Smooth muscle cell of the brain vasculature (primary cell): ENCODE results near the gene CDH5.

ENCODE experiments used
- DNase-seq: peaks from one replicate; pipeline ENCODE4 v3.0.0-alpha.2; 2012; ENCODE audit warnings: low read depth, low spot score

Gene CDH5

DNA sequence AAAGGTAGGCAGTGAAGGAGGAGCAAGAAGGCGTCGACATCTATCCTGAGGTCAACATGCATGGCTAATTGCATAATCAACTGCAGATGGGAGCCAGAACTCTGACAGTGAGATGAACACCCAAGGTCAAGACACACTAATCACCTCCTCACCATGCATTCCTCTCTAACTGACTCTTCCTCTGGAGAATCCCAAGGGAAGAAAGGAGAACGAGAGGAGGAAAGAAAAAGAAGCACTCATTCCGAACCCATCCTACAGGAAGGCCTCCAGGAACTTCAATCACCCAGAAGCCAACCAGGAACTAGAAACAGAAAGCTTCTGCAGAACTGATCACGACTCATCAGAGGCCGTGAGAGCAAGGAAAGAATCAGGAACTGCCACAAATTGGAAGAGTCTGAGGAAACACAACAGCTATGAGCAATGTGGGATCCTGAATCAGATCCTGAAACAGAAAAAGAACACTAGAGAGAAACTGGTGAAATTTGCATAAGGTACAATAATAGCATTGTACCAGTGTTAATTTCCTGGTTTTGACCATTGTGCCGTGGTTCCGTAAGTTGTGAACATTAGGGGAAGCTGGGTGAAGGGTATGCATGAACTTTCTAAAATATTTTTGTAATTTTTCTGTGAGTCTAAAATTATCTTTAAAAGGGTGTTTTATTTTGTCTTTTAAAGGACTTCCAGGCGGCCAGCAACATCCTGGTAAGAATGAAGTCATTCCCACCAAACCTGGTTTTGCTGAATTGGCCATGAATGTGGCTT, 50.6 kb downstream of the CDH5 start:
- DNase-seq: no peak

DNA sequence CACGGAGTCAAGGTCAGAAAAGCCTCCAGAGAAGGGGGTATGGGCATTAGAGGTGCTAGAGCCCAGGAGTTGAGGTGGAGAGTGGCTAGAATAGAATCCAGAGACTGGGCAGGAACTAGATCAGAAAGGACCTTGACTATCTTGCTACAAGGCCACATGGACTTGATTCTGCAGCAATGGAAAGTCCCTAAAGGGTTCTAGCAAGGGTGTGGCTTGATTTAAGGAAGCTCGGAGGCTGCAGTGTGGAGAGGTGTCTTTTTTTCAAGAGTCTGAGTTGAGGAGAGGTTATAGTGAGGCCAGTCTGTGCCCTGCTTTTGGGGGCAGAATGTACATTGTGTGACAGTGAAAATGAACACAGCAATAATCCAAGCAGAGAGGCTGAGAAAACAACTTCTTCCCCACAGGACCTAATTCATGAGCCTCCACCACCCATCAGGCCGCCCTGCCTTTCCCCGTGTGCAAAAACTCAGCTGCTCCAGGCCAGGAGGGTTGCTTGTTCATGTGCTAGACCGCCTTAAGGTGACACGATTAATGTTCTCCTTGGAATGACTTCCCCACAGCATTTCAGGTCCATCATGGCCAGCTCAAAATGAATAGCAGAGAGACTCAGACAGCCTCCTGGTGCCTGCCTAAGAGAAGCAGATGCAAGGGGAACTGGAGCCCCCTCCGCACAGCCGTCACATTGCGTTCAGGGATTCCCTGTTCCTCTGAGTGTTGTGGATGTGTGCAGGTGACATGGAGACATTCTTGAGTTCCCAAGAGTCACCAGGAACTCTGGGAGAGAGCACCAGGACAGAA, 51.9 kb downstream of the CDH5 start:
- DNase-seq: no peak

- no peak for DNase-seq
These were observed 53.0 kb downstream of the CDH5 start for GRCh38 chr16:66419527-66419926.

- DNase-seq: no peak
These were observed 53.9 kb downstream of the CDH5 start for GRCh38 chr16:66420396-66420795.

- DNase-seq: no peak
These were observed 55.4 kb downstream of the CDH5 start for GRCh38 chr16:66421891-66422290.

- DNase-seq: no peak
These were observed 55.9 kb downstream of the CDH5 start for GRCh38 chr16:66422366-66422765.

DNA sequence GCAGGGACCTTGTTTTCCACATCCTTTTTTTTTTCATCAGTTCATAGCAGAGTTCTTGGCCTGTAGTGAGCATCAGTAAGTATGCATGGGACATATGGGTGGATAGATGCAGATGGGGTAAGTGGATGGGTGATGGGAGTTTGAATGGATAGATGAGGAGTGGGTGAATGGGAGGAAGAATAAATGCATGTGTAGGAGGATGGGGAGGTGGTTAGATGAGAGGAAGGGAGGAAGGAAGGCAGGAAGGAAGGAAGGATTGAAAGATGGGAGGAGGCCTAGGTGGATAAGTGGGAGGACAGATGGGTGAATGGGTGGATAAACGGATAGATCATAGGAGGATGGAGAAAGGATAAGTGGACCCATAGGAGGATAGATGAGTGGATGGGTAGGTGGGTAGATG, 56.7 kb downstream of the CDH5 start:
- no peak for DNase-seq

DNA sequence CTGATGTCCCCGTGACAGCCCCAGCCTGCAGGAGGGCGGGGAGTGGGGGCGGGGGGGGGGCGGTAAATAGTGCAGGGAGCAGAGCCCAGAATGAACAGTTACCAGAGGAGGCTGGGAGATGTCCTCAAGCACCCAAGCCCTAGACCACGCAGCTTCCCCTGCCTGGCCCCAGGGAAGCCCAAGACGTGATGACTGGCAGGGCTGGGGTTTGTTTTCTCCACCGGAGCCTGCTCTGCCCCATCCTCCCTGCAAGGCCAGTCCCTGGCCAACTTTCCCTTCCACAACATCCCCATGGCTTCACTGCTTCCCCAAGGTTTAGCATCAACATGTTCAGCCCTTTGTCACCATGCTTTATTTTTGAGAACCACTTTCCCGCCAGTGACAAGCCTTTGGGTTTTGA, 59.2 kb downstream of the CDH5 start:
- DNase-seq: no peak

GRCh38 chr16:66426112-66427035, 59.9 kb downstream of the CDH5 start:
- no peak for DNase-seq

DNA sequence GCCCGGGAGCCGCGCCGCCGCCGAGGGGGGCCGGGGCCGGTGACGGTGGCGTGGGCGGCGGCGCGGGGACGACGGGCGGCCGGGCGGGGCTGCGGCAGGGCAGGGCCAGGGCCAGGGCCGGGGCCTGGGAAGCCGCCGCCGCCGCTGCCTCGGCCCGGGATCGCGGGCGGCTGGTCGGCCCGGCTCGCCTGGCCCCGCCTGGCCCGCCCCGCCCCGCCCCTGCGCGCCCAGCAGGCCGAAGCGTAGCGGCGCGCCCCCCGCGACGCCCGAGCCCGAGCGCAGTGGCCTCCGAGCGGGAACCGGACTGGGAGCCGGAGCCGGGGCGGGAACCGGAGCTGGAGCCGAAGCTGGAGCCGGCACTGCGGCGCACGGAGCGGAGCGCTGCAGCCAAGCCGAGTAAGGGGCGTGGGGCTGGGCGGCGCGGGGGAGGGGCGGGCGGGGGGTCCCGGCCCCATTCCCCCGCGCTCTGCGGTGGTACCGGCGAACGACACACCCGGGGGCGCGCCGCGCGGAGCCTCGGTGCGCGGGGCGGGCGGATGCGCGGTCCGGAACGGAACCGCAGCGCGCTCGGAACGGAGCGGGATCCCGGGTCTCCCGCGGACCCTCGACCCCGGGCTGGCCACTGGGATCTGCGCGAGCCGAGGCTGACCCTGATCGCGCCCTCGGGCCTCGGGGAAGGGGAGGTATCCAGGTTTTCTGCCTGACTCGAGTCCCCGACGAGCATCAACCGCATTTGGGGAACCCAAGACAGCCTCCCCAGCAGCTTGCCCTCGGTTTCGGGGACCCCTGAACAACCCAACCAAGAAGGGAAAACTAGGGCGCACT, 60.8 kb downstream of the CDH5 start, which contains the start of gene BEAN1:
Gene BEAN1 (plus strand): TSS at position 260 of the 825 bp plus-strand sequence. CDS start 10,382 bp downstream, outside the sequence.
- no peak for DNase-seq

DNA sequence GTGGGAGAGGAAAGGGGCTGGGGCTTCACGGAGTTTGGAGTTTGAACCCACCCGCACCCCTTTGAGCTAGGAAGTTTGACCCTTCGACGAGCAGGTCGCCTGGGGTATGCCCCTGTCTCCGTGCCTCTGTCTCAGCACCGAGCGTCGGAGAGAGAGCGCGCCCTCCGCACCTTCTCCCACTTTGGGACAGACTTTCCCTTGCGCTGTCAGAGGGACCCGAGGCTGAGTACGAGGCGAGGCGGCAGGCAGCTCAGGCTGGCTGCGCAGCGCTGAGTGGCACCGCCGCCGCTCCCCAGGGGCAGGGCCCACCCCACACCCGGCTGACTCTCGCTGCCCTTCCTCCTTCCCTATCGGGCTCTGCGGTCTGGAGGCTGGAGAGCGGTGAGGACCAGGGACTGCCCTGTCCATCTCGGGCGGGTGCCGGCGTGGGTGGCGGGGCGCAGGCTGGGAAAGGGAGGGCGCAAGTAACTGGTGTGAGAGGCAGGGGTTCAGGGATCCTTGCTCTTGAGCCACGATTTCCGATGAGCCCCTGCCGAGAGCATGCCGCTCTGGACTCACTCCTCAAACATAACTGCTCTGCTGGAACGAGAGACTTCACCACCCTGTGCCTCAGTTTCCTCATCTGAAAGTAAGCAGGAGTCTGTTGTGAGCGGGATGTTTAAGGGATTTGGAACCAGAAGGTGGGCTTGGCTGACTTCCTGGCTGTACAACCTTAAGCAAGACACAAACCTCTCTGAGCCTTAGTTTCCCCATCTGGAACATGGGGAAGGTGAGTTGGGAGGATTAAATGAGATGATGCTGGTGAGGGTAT, 61.6 kb downstream of the CDH5 start:
- no peak for DNase-seq

DNA sequence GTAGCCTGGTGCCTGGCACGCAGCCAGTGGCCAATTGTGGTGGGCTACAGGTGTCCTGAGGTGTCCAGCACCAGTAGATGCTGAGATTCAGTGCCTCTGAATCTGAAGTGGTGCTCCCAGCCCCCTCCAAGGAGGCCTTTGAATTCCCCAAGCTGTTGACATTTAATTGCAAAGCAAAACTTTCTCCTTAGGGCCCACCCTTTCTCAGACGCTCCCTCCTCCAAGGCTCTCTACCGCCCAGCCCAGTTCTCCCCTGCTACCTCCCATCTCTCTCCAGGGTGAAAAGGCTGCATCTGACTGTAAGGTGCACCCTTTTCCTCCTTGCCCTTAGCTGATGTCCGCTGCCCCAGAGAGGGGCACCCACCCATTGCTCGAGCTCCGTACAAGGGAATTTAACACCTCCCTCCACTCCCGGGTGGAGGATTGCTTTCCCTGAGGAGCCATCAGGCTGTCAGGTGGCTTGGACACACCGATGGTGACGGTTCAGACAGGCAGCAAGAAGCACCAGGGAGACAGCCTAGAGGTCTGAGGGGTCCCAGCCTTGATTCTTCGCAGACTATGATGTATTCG, 62.3 kb downstream of the CDH5 start:
- DNase-seq: no peak

- no peak for DNase-seq
These were observed 62.9 kb downstream of the CDH5 start for GRCh38 chr16:66429290-66429962.

- DNase-seq: no peak
These were observed 63.7 kb downstream of the CDH5 start for GRCh38 chr16:66430214-66430613.

DNA sequence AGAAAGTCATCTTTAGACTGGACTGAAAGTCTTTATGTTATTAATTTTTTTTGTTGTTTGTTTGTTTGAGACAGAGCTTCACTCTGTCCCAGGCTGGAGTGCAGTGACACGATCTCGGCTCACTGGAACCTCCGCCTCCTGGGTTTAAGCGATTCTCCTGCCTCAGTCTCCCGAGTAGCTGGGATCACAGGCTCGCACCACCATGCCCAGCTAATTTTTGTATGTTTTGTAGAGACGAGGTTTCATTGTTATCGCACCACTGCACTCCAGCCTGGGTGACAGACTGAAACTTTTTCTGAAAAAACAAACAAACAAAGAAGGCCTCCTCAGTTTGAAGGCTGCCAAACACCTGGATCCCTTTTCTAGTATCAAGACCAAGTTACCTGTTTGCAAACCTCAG, 65.3 kb downstream of the CDH5 start:
- no peak for DNase-seq

- DNase-seq: no peak
These were observed 65.9 kb downstream of the CDH5 start for GRCh38 chr16:66432429-66432828.

- no peak for DNase-seq
These were observed 68.3 kb downstream of the CDH5 start for GRCh38 chr16:66434619-66435430.

GRCh38 chr16:66435896-66436295, 69.4 kb downstream of the CDH5 start:
- DNase-seq: no peak
